HG02588 (cell line): ENCODE results near the gene KLK15.

ENCODE experiments used
- ATAC-seq: cut with Tn5 transposase; IDR thresholded peaks from one replicate; pipeline ENCODE4 v1.9.1; 2021; ENCODE audit warnings: mild to moderate bottlenecking, moderate library complexity; ENCODE audit not compliant: unreplicated experiment

Gene KLK15

GRCh38 chr19:50844296-50844935 is 11.0 kb upstream of the KLK15 start:
- no peak for ATAC-seq

GRCh38 chr19:50843701-50844221 is 10.4 kb upstream of the KLK15 start:
- no peak for ATAC-seq

GRCh38 chr19:50843205-50843604 is 9.8 kb upstream of the KLK15 start:
- no peak for ATAC-seq

GRCh38 chr19:50842130-50842529 is 8.8 kb upstream of the KLK15 start:
- no peak for ATAC-seq

- ATAC-seq = no peak
Observed at GRCh38 chr19:50839712-50840655, 6.6 kb upstream of the KLK15 start.

- no peak for ATAC-seq
Observed at GRCh38 chr19:50838239-50838638, 4.9 kb upstream of the KLK15 start.

- no peak for ATAC-seq
Observed at GRCh38 chr19:50837300-50837699, 3.9 kb upstream of the KLK15 start.

GRCh38 chr19:50836543-50837195 is 3.3 kb upstream of the KLK15 start:
- ATAC-seq = no peak

GRCh38 chr19:50835785-50836542 is 2.6 kb upstream of the KLK15 start:
- ATAC-seq = peak; percentile 77

- ATAC-seq = no peak
Observed at GRCh38 chr19:50835103-50835784, 1.9 kb upstream of the KLK15 start.

GRCh38 chr19:50833802-50834167 is 411 bp upstream of the KLK15 start:
- no peak for ATAC-seq

GRCh38 chr19:50832666-50833065 is 708 bp downstream of the KLK15 start:
- ATAC-seq = no peak

- ATAC-seq = no peak
Observed at GRCh38 chr19:50831026-50831396, 2.4 kb downstream of the KLK15 start.

GRCh38 chr19:50830266-50831025 is 2.9 kb downstream of the KLK15 start:
- no peak for ATAC-seq

GRCh38 chr19:50829801-50830200 is 3.6 kb downstream of the KLK15 start:
- no peak for ATAC-seq

GRCh38 chr19:50827476-50827875 is 5.9 kb downstream of the KLK15 start:
- ATAC-seq = no peak

GRCh38 chr19:50826492-50827240 is 6.7 kb downstream of the KLK15 start:
- no peak for ATAC-seq

- no peak for ATAC-seq
Observed at GRCh38 chr19:50823389-50824042, 9.9 kb downstream of the KLK15 start, which contains the start of gene KLK1. KLK1 (minus strand) TSS chr19:50823787; CDS start chr19:50823748, 39 bp downstream.
